ENCODE data around the gene BICD1.

Gene BICD1

GRCh38 chr12:32402946-32403345 lies 296.3 kb downstream of the BICD1 start:
- intact Hi-C loops (cut with micrococcal nuclease), result no loop called here
- Mint-ChIP-seq H3K36me3 (ENCODE audit: low read depth) (peaks cover 6% of the 10 kb centered on the region), H3K9me3 (no peaks in the 10 kb centered on the region), H3K4me1 (ENCODE audit: low read depth) (peaks cover 30% of the 10 kb centered on the region), H3K27ac (no peak overlapping the region), H3K4me3 (peak overlapping the region; percentile 45), H3K27me3 (peaks cover 43% of the 10 kb centered on the region)

- H3K27me3 Mint-ChIP-seq, result peaks cover 22% of the 10 kb centered on the region
- no peaks in the 10 kb centered on the region for H3K36me3 Mint-ChIP-seq (ENCODE audit: low read depth)
- intact Hi-C loops (cut with micrococcal nuclease), result no loop called here
- peaks cover 21% of the 10 kb centered on the region for H3K4me1 Mint-ChIP-seq (ENCODE audit: low read depth)
- H3K9me3 Mint-ChIP-seq, result no peaks in the 10 kb centered on the region
- no peak overlapping the region for H3K4me3 Mint-ChIP-seq
- H3K27ac Mint-ChIP-seq, result no peak overlapping the region
These were observed 301.1 kb downstream of the BICD1 start for GRCh38 chr12:32407795-32408194.

- H3K27ac Mint-ChIP-seq, result no peak overlapping the region
- H3K4me1 Mint-ChIP-seq (ENCODE audit: low read depth), result peaks cover 6% of the 10 kb centered on the region
- intact Hi-C loops (cut with micrococcal nuclease), result no loop called here
- H3K4me3 Mint-ChIP-seq, result no peak overlapping the region
- no peaks in the 10 kb centered on the region for H3K9me3 Mint-ChIP-seq
- peaks cover 22% of the 10 kb centered on the region for H3K27me3 Mint-ChIP-seq
- H3K36me3 Mint-ChIP-seq (ENCODE audit: low read depth), result no peaks in the 10 kb centered on the region
These were observed 306.8 kb downstream of the BICD1 start for GRCh38 chr12:32413412-32413811.

GRCh38 chr12:32418221-32418620 lies 311.6 kb downstream of the BICD1 start:
- Mint-ChIP-seq H3K9me3 (no peaks in the 10 kb centered on the region), H3K4me3 (no peak overlapping the region), H3K4me1 (ENCODE audit: low read depth) (peaks cover 26% of the 10 kb centered on the region), H3K27me3 (peaks cover 42% of the 10 kb centered on the region), H3K27ac (no peak overlapping the region), H3K36me3 (ENCODE audit: low read depth) (no peaks in the 10 kb centered on the region)
- intact Hi-C loops (cut with micrococcal nuclease), result no loop called here

- intact Hi-C loops (cut with micrococcal nuclease), result no loop called here
- Mint-ChIP-seq H3K9me3 (no peaks in the 10 kb centered on the region), H3K36me3 (ENCODE audit: low read depth) (no peaks in the 10 kb centered on the region), H3K4me3 (no peak overlapping the region), H3K27me3 (peaks cover 42% of the 10 kb centered on the region), H3K4me1 (ENCODE audit: low read depth) (peaks cover 34% of the 10 kb centered on the region), H3K27ac (no peak overlapping the region)
These were observed 312.4 kb downstream of the BICD1 start for GRCh38 chr12:32418903-32419519.

GRCh38 chr12:32419520-32419960 lies 312.9 kb downstream of the BICD1 start:
- H3K27me3 Mint-ChIP-seq, result peaks cover 47% of the 10 kb centered on the region
- H3K4me1 Mint-ChIP-seq (ENCODE audit: low read depth), result peaks cover 34% of the 10 kb centered on the region
- no peak overlapping the region for H3K27ac Mint-ChIP-seq
- no peaks in the 10 kb centered on the region for H3K9me3 Mint-ChIP-seq
- H3K4me3 Mint-ChIP-seq, result no peak overlapping the region
- intact Hi-C loops (cut with micrococcal nuclease), result no loop called here
- no peaks in the 10 kb centered on the region for H3K36me3 Mint-ChIP-seq (ENCODE audit: low read depth)

- Mint-ChIP-seq H3K4me3 (no peak overlapping the region), H3K9me3 (no peaks in the 10 kb centered on the region), H3K4me1 (ENCODE audit: low read depth) (peaks cover 34% of the 10 kb centered on the region), H3K36me3 (ENCODE audit: low read depth) (no peaks in the 10 kb centered on the region), H3K27me3 (peaks cover 55% of the 10 kb centered on the region), H3K27ac (no peak overlapping the region)
- intact Hi-C loops (cut with micrococcal nuclease), result no loop called here
These were observed 313.7 kb downstream of the BICD1 start for GRCh38 chr12:32420356-32420755.

- Mint-ChIP-seq H3K36me3 (ENCODE audit: low read depth) (peaks cover 17% of the 10 kb centered on the region), H3K4me1 (ENCODE audit: low read depth) (peaks cover 34% of the 10 kb centered on the region), H3K27ac (no peak overlapping the region), H3K27me3 (peaks cover 72% of the 10 kb centered on the region), H3K9me3 (peaks cover 29% of the 10 kb centered on the region), H3K4me3 (no peak overlapping the region)
- intact Hi-C loops (cut with micrococcal nuclease), result no loop called here
These were observed 316.9 kb downstream of the BICD1 start for GRCh38 chr12:32423559-32423958.

GRCh38 chr12:32431025-32431424 lies 324.4 kb downstream of the BICD1 start:
- peaks cover 34% of the 10 kb centered on the region for H3K9me3 Mint-ChIP-seq
- no peak overlapping the region for H3K27ac Mint-ChIP-seq
- peaks cover 17% of the 10 kb centered on the region for H3K36me3 Mint-ChIP-seq (ENCODE audit: low read depth)
- no peaks in the 10 kb centered on the region for H3K4me1 Mint-ChIP-seq (ENCODE audit: low read depth)
- H3K4me3 Mint-ChIP-seq, result no peak overlapping the region
- intact Hi-C loops (cut with micrococcal nuclease), result loop anchor here (10.0 kb wide), 1 partner anchor 56 kb away; no protein-coding TSS in a partner anchor
- H3K27me3 Mint-ChIP-seq, result peaks cover 38% of the 10 kb centered on the region

All from dendritic cell treated with granulocyte-macrophage colony-stimulating factor and Interleukin-4, amounts not matched to agents 40 ng/mL and 50 ng/mL, for 4 days (primary cell).